Effector CD4-positive, alpha-beta T cell (primary cell): ENCODE results near the gene NPL.

Source experiments
- DNase-seq: peaks from one replicate; pipeline ENCODE4 v3.0.0-alpha.2; 2020

The NPL gene

GRCh38 chr1:182875889-182876288 lies 86.3 kb downstream of the NPL start:
- no peak for DNase-seq

- no peak for DNase-seq
Observed at GRCh38 chr1:182877331-182877730, 87.8 kb downstream of the NPL start.

GRCh38 chr1:182877842-182878241 lies 88.3 kb downstream of the NPL start:
- DNase-seq = no peak
